H1 (cell line): Measurements from ENCODE around the gene DOCK9. TPM values are rescaled to one million over a fixed set of nuclear protein-coding genes. Genes with fewer than 3 reads are reported as not detected.

Experiments
- CTCF ChIA-PET: fragments of 300-600 bp; sonication (Branson Sonifier 250); formaldehyde crosslinking; loops from one replicate; lab custom pipeline; 2021; ENCODE audit not compliant: partially characterized antibody; lab: Charles Lee
- POLR2A ChIA-PET: fragments of 300-600 bp; sonication (Branson Sonifier 250); formaldehyde crosslinking; loops from one replicate; lab custom pipeline; 2021; ENCODE audit warnings: inconsistent platforms; ENCODE audit not compliant: partially characterized antibody; lab: Charles Lee
- DNase-seq, 2 experiments: peaks; one replicate each; pipeline versions ENCODE4 v3.0.0 to v3.0.0-alpha.2; 2010 to 2022; ENCODE audit warnings: low spot score in 2 of 2, low read depth in 1 of 2, mixed read lengths in 1 of 2
- FAIRE-seq: peaks from 2 replicates; lab custom pipeline; 2011; peaks lifted over from hg19 to GRCh38; lab: Jason Lieb, UNC
- H2AFZ ChIP-seq: 2 replicates; pipeline ENCODE4 v1.8.1; 2012; ENCODE audit warnings: low read length, inconsistent platforms
- H2AK5ac ChIP-seq: 2 replicates; pipeline ENCODE4 v1.6.1; 2013; ENCODE audit warnings: low read depth, low read length
- H2BK120ac ChIP-seq: replicated peaks from 2 replicates; pipeline ENCODE3; 2013; ENCODE audit warnings: low read depth, low read length, inconsistent platforms
- H2BK12ac ChIP-seq: 2 replicates; pipeline ENCODE4 v1.6.1; 2013; ENCODE audit warnings: low read depth, low read length
- H2BK15ac ChIP-seq: 2 replicates; pipeline ENCODE4 v1.6.1; 2013; ENCODE audit warnings: low read length
- H2BK20ac ChIP-seq: 2 replicates; pipeline ENCODE4 v1.6.1; 2013; ENCODE audit warnings: low read length
- H2BK5ac ChIP-seq: 2 replicates; pipeline ENCODE4 v1.6.1; 2013; ENCODE audit warnings: low read depth, low read length
- H3K14ac ChIP-seq: 2 replicates; pipeline ENCODE4 v1.6.1; 2013; ENCODE audit warnings: inconsistent platforms; ENCODE audit not compliant: insufficient read length
- H3K18ac ChIP-seq: 2 replicates; pipeline ENCODE4 v1.6.1; 2013; ENCODE audit warnings: low read length; ENCODE audit errors: extremely low read depth
- H3K23ac ChIP-seq: 2 replicates; pipeline ENCODE4 v1.6.1; 2013; ENCODE audit warnings: inconsistent platforms; ENCODE audit not compliant: insufficient read length
- H3K23me2 ChIP-seq: 2 replicates; pipeline ENCODE4 v1.6.1; 2013; ENCODE audit warnings: low read depth, low read length
- H3K27ac ChIP-seq: 2 replicates; pipeline ENCODE4 v1.6.1; 2011; ENCODE audit warnings: low read depth, low read length, inconsistent platforms
- H3K27me3 ChIP-seq, 4 experiments: replicated peaks in 1 of 4; 1 replicate in 1 of 4; 2 replicates in 3 of 4; pipeline versions ENCODE4 v1.6.1 to v1.8.1; 2011 to 2013; ENCODE audit warnings: low read length in 3 of 4, mild to moderate bottlenecking in 3 of 4, inconsistent platforms in 2 of 4, mixed read lengths in 2 of 4, moderate library complexity in 1 of 4; ENCODE audit not compliant: control insufficient read depth in 3 of 4, insufficient read depth in 3 of 4; ENCODE audit errors: extremely low read depth in 1 of 4
- H3K36me3 ChIP-seq, 4 experiments: 2 replicates each; pipeline versions ENCODE4 v1.6.1 to v1.8.1; 2011 to 2013; ENCODE audit warnings: mild to moderate bottlenecking in 4 of 4, low read length in 3 of 4, moderate library complexity in 2 of 4, control low read depth in 1 of 4, inconsistent platforms in 1 of 4; ENCODE audit not compliant: insufficient read depth in 4 of 4, control insufficient read depth in 2 of 4
- H3K4ac ChIP-seq: replicated peaks from 2 replicates; pipeline ENCODE3; 2013; ENCODE audit warnings: low read length, low read depth, mixed read lengths, inconsistent platforms; ENCODE audit not compliant: insufficient read length
- H3K4me1 ChIP-seq, 4 experiments: replicated peaks in 1 of 4; 1 replicate in 1 of 4; 2 replicates in 3 of 4; pipeline versions ENCODE4 v1.6.1 to v1.8.1; 2011 to 2013; ENCODE audit warnings: low read length in 3 of 4, inconsistent platforms in 2 of 4, mixed read lengths in 1 of 4; ENCODE audit not compliant: insufficient read depth in 4 of 4, control insufficient read depth in 3 of 4
- H3K4me2 ChIP-seq, 2 experiments: 2 replicates each; pipeline versions ENCODE4 v1.6.1 to v1.8.1; 2011 to 2013; ENCODE audit warnings: low read depth in 2 of 2, low read length in 2 of 2, control low read depth in 1 of 2, inconsistent platforms in 1 of 2, mild to moderate bottlenecking in 1 of 2; ENCODE audit not compliant: insufficient read depth in 1 of 2
- H3K4me3 ChIP-seq, 4 experiments: fragments of 200-600, 300-600 bp in 1 of 4; sonication (generic), shearing (Covaris generic), sonication (Bioruptor Twin) in 1 of 4; 2 replicates each; pipeline versions ENCODE4 v1.5.1 to v1.8.1; 2011 to 2016; ENCODE audit warnings: low read length in 4 of 4, low read depth in 3 of 4, control low read depth in 2 of 4, inconsistent platforms in 2 of 4, mild to moderate bottlenecking in 2 of 4, mixed read lengths in 1 of 4, moderate library complexity in 1 of 4; ENCODE audit not compliant: insufficient read depth in 2 of 4; ENCODE audit errors: extremely low read depth in 1 of 4
- H3K56ac ChIP-seq: replicated peaks from 2 replicates; pipeline ENCODE3; 2013; ENCODE audit warnings: low read depth, mild to moderate bottlenecking, mixed read lengths, low read length, inconsistent platforms; ENCODE audit not compliant: insufficient read length
- H3K79me1 ChIP-seq: 2 replicates; pipeline ENCODE4 v1.6.1; 2013; ENCODE audit warnings: low read depth, low read length, control low read depth
- H3K79me2 ChIP-seq, 2 experiments: 2 replicates each; pipeline versions ENCODE4 v1.6.1 to v1.8.1; 2012 to 2013; ENCODE audit warnings: low read length in 2 of 2, mild to moderate bottlenecking in 2 of 2, inconsistent platforms in 1 of 2; ENCODE audit not compliant: insufficient read depth in 2 of 2, control insufficient read depth in 1 of 2
- H3K9ac ChIP-seq, 4 experiments: replicated peaks in 1 of 4; 1 replicate in 1 of 4; 2 replicates in 3 of 4; pipeline versions ENCODE4 v1.6.1 to v1.8.1; 2011 to 2013; ENCODE audit warnings: low read depth in 3 of 4, low read length in 3 of 4, control low read depth in 2 of 4, mild to moderate bottlenecking in 2 of 4, moderate library complexity in 2 of 4, inconsistent platforms in 1 of 4; ENCODE audit errors: extremely low read depth in 1 of 4
- H3K9me3 ChIP-seq, 2 experiments: 2 replicates each; pipeline versions ENCODE4 v1.6.1 to v1.8.1; 2012 to 2013; ENCODE audit warnings: mild to moderate bottlenecking in 2 of 2, moderate library complexity in 2 of 2, control low read depth in 1 of 2, inconsistent platforms in 1 of 2, low read depth in 1 of 2, low read length in 1 of 2, mixed read lengths in 1 of 2; ENCODE audit not compliant: insufficient read depth in 2 of 2
- H4K20me1 ChIP-seq, 2 experiments: replicated peaks in 1 of 2; 2 replicates each; pipeline versions ENCODE3 to v1.8.1; 2011 to 2013; ENCODE audit warnings: inconsistent platforms in 2 of 2, low read length in 2 of 2, mild to moderate bottlenecking in 1 of 2; ENCODE audit not compliant: insufficient read depth in 2 of 2, control insufficient read depth in 1 of 2
- H4K5ac ChIP-seq: 2 replicates; pipeline ENCODE4 v1.6.1; 2013; ENCODE audit warnings: low read length, low read depth, mixed read lengths, inconsistent platforms; ENCODE audit not compliant: insufficient read length
- H4K8ac ChIP-seq: 2 replicates; pipeline ENCODE4 v1.8.0; 2013; ENCODE audit warnings: mild to moderate bottlenecking, moderate library complexity, low read length, inconsistent platforms; ENCODE audit not compliant: insufficient read depth; ENCODE audit errors: extremely low read depth
- H4K91ac ChIP-seq: replicated peaks from 2 replicates; pipeline ENCODE3; 2013; ENCODE audit warnings: low read length, mixed read lengths, inconsistent platforms; ENCODE audit not compliant: insufficient read length
- BACH1 ChIP-seq: IDR thresholded peaks from 2 replicates; pipeline ENCODE4 v1.6.1; 2012; ENCODE audit warnings: low read length, improper control_type of control experiment
- CHD2 ChIP-seq: IDR thresholded peaks from 2 replicates; pipeline ENCODE4 v1.6.1; 2012; ENCODE audit warnings: low read length, improper control_type of control experiment
- CTBP2 ChIP-seq: IDR thresholded peaks from 2 replicates; pipeline ENCODE4 v1.7.0; 2011; ENCODE audit warnings: borderline replicate concordance, mild to moderate bottlenecking, moderate library complexity, mixed read lengths, low read length; ENCODE audit not compliant: insufficient read depth, insufficient read length
- CTCF ChIP-seq, 3 experiments: IDR thresholded peaks; 1 replicate in 2 of 3; 2 replicates in 1 of 3; pipeline versions ENCODE4 v1.5.1 to v1.6.1; 2011; ENCODE audit warnings: low read length in 3 of 3, mild to moderate bottlenecking in 3 of 3, inconsistent platforms in 2 of 3, low read depth in 1 of 3, moderate library complexity in 1 of 3; ENCODE audit not compliant: insufficient read depth in 1 of 3; ENCODE audit errors: control extremely low read depth in 1 of 3
- EP300 ChIP-seq, 2 experiments: IDR thresholded peaks; 1 replicate in 1 of 2; 2 replicates in 1 of 2; pipeline ENCODE4 v1.6.1; 2011 to 2012; ENCODE audit warnings: low read depth in 2 of 2, low read length in 2 of 2, mild to moderate bottlenecking in 2 of 2, borderline replicate concordance in 1 of 2, inconsistent platforms in 1 of 2, moderate library complexity in 1 of 2
- JUN ChIP-seq: IDR thresholded peaks from 2 replicates; pipeline ENCODE4 v1.6.1; 2011; ENCODE audit warnings: low read depth, mild to moderate bottlenecking, improper control_type of control experiment, low read length
- MAFK ChIP-seq: IDR thresholded peaks from 2 replicates; pipeline ENCODE4 v1.6.1; 2012; ENCODE audit warnings: low read depth, mild to moderate bottlenecking, improper control_type of control experiment, low read length
- RBBP5 ChIP-seq: IDR thresholded peaks from 2 replicates; pipeline ENCODE4 v1.7.1; 2012; ENCODE audit warnings: low read depth, mild to moderate bottlenecking, inconsistent platforms, low read length, moderate library complexity, borderline replicate concordance
- SIX5 ChIP-seq: IDR thresholded peaks from 2 replicates; pipeline ENCODE4 v1.6.1; 2011; ENCODE audit warnings: mild to moderate bottlenecking, low read depth, low read length
- SP4 ChIP-seq: IDR thresholded peaks from 2 replicates; pipeline ENCODE4 v1.6.1; 2012; ENCODE audit warnings: low read length, inconsistent platforms
- TBP ChIP-seq: IDR thresholded peaks from 2 replicates; pipeline ENCODE4 v1.6.1; 2011; ENCODE audit warnings: low read depth, low read length, improper control_type of control experiment
- TEAD4 ChIP-seq: IDR thresholded peaks from 2 replicates; pipeline ENCODE4 v1.6.1; 2012; ENCODE audit warnings: low read depth, low read length, inconsistent platforms, mixed read lengths
- WGBS, 2 experiments: shearing (Covaris generic) in 1 of 2; methylation state at CpG; one replicate each; pipeline versions ENCODE4 v1.1.6 to v1.1.7; 2013 to 2015; ENCODE audit warnings: low lambda C conversion rate in 2 of 2, mixed read lengths in 2 of 2, inconsistent platforms in 1 of 2, low coverage in 1 of 2, missing lambda C conversion rate in 1 of 2; ENCODE audit not compliant: insufficient replicate concordance in 2 of 2, insufficient coverage in 1 of 2, insufficient read length in 1 of 2; ENCODE audit errors: extremely low coverage in 1 of 2, missing lambda C conversion rate in 1 of 2; 5-methylcytosine and 5-hydroxymethylcytosine counted together
- polyA plus RNA-seq, 7 experiments: library from polyadenylated mRNA; depleted of rRNA in 3 of 7; stranded (reverse) in 5 of 7; unstranded in 2 of 7; fragments of >200 nt in 5 of 7; fragments of 200-250 nt in 2 of 7; gene quantifications; 1 replicate in 5 of 7; 2 replicates in 1 of 7; 4 replicates in 1 of 7; pipeline versions ENCODE4 v1.2.1 to v1.2.3, GENCODE V29; 2011 to 2013; ENCODE audit warnings: missing spikeins in 2 of 7, mixed read lengths in 2 of 7
- total RNA-seq: library from RNA; stranded (reverse); fragmentation: NEBNext Ultra II Directional; extraction: Animal tissue kit (Norgen Biotek cat#: 25700); gene quantifications from 2 replicates; pipeline ENCODE4 v1.2.1, GENCODE V29; 2021

The DOCK9 gene
- total and polyA plus RNA-seq, 2 of the 8 experiments (the other 6 are each of a cell fraction or from before 2014, with no cell fraction given) = 21.6 to 31.5 TPM

- DNase-seq = no peak
- Histone ChIP-seq H4K91ac (no peak overlapping the region), H3K4me3 (no peak overlapping the region), H2AK5ac (no peak overlapping the region), H3K18ac (no peak overlapping the region), H4K20me1 (no peaks in the 10 kb centered on the region), H2BK12ac (no peak overlapping the region), H3K79me2 (no peaks in the 10 kb centered on the region), H3K27ac (no peak overlapping the region), H3K14ac (no peak overlapping the region), H2BK15ac (no peak overlapping the region), H2BK120ac (no peak overlapping the region), H3K27me3 (no peaks in the 10 kb centered on the region), H4K8ac (no peak overlapping the region), H3K4me2 (no peak overlapping the region), H3K79me1 (no peaks in the 10 kb centered on the region), H4K5ac (no peak overlapping the region), H3K9me3 (peaks cover 8 to 9% of the 10 kb centered on the region in 2 experiments; a peak in 3 of 4 replicates), H2BK5ac (no peak overlapping the region), H3K56ac (no peak overlapping the region), H3K36me3 (peaks cover 0 to 11% (median 3%) of the 10 kb centered on the region in 4 experiments; a peak in 3 of 8 replicates), H3K23ac (no peak overlapping the region), H3K23me2 (no peaks in the 10 kb centered on the region), H3K9ac (no peak overlapping the region), H3K4me1 (peaks cover 2 to 14% (median 13%) of the 10 kb centered on the region in 4 experiments; a peak in 5 of 7 replicates), H3K4ac (no peak overlapping the region), H2BK20ac (no peak overlapping the region), H2AFZ (no peak overlapping the region)
- WGBS, 2 experiments = 93% methylated on average over 4 of the region's 4 CpGs; no CpG with 5 or more reads in 1 of the 2 experiments
- FAIRE-seq = no peak
- POLR2A ChIA-PET = interaction anchor here (0.6 kb wide), 1 partner anchor 286 kb away, joined by 3 read pairs; no protein-coding TSS in a partner anchor
- CTCF ChIA-PET = interaction anchor here (0.6 to 10.1 kb wide), 6 partner anchors 11 to 158 kb away, joined by 3 to 71 read pairs (median 5); no protein-coding TSS in a partner anchor
- no peak for TF ChIP-seq SP4
- TF ChIP-seq CHD2 = no peak
- TF ChIP-seq TEAD4 = no peak
- no peak for TF ChIP-seq RBBP5
- TF ChIP-seq SIX5 = no peak
- no peak for TF ChIP-seq BACH1
- no peak for TF ChIP-seq MAFK
- no peak for TF ChIP-seq CTCF (IDR thresholded peaks at IDR 0.05; ENCODE audit: control extremely low read depth in 1 of 3, insufficient read depth in 1 of 3, low read depth in 1 of 3, low read length in 3 of 3)
- no peak for TF ChIP-seq CTBP2
- TF ChIP-seq EP300 (IDR thresholded peaks at IDR 0.05; ENCODE audit: borderline replicate concordance in 1 of 2, low read depth in 2 of 2, low read length in 2 of 2) = no peak
- no peak for TF ChIP-seq JUN
- no peak for TF ChIP-seq TBP
Measured at GRCh38 chr13:98877936-98878335, 99.9 kb downstream of the DOCK9 start.
